HG02938 (cell line): ENCODE results near the gene PPP1R1C.

ENCODE experiments used
- ATAC-seq: cut with Tn5 transposase; IDR thresholded peaks from one replicate; pipeline ENCODE4 v1.9.1; 2021; ENCODE audit warnings: mild to moderate bottlenecking, moderate library complexity; ENCODE audit not compliant: unreplicated experiment

Gene PPP1R1C

DNA sequence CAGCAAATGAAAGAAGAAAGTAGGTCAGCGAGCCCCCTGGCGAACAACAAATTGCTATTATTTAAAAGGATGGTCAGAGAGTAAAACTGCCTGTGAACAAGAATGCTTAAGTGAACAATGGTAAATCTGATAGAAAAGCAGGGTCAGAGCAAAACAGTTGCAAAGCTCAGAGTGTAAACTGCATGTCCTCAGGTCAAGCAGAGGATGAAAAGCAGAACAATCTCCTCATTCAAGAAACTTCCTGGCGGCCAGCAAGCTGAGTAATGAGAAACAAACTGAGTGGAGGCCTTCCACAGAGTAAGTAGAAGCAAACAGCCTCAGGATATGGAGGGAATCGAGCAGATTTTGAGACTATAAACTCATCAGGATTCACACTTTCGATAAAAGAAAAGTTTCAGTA lies 117.9 kb downstream of the PPP1R1C start:
- ATAC-seq: no peak

DNA sequence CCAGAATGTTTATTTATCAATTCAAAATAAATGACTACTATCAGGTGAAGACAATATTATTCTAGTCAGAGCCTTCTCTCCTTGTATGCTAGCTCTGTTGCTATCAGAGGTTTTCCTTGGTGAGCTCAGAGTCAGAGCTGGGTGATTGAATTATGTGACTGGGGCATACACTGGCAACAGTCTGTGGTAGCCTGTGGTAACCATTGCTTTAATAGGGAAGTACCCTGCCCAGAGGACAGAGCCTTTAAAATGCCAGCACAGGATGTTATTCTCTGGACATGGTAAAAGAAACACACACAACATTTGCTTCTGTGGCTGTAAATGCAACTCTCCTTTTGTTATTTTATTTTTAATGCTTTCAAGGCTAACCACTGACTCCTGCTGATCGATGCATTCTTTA lies 124.7 kb downstream of the PPP1R1C start:
- no peak for ATAC-seq

DNA sequence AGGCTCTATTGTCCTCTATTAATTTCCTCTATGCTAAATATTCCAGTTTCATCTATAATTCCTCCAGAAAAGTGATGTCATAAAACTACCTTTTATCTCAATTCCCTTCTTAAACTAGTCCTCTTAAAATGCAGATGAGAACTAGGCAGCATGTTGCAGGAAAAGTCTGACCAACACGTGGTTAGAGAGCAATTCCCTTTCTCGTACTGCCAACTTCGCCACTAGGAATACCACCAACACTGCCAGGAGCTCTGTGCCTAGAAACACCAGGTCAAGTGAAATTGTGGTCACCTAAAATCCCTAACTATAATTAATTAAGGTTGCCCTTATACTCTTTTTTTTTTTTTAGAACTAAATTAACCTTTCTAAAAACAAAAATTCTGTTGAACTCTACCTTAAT lies 127.7 kb downstream of the PPP1R1C start:
- ATAC-seq: no peak

DNA sequence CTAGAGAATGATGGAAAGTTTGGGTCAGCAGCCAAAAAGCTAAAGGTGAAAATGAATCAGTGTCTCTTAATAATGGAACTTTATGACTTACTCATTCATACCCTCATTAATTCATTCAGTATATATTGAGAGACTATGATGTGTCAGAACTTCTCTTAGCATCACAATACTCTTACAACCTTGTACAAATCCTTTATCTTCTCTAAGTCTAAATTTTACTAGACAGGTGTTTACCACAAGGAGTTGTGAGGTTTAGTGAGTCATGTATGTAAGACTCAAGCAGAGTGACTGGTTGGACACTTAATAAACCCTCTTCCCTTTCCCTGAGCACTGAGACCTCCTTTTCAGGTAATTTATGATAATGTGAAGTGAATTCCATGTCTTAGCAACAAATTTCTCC lies 129.6 kb downstream of the PPP1R1C start:
- no peak for ATAC-seq

DNA sequence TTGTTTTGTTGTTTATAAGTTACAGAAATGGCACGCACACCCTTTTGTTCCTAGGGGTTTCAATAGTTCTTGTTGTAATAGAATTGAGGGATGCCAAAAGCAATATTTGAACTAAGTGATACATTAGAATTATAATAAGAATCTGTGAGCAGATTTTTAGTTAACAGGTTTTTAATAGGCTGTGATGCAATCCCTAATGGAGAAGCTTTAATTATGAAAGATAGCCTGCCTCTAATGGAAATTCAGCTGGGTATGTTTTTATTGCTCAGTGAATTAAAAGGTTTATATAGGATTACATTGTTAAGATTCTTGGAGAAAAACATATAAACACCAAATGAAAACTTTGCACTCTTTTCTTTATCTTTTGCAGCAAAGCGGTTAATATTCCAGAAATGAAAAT lies 131.1 kb downstream of the PPP1R1C start:
- ATAC-seq: no peak

DNA sequence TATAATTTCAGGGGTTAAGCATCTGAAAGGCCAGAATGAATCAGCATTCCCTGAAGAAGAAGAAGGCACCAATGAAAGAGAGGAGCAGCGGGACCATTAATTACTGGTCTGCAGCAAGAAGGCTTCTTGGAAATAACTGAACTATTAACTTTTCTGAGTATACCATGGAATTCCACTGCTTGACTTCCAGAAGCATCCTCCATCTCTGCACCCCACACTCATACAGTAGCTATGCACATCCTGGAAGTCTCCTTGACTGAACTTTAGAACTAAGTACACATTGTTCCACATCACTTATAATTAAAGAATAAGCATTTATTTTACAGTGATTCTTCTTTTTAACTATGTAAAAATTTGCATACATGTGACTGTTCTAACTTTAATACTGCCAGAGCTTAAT lies 131.5 kb downstream of the PPP1R1C start:
- no peak for ATAC-seq

DNA sequence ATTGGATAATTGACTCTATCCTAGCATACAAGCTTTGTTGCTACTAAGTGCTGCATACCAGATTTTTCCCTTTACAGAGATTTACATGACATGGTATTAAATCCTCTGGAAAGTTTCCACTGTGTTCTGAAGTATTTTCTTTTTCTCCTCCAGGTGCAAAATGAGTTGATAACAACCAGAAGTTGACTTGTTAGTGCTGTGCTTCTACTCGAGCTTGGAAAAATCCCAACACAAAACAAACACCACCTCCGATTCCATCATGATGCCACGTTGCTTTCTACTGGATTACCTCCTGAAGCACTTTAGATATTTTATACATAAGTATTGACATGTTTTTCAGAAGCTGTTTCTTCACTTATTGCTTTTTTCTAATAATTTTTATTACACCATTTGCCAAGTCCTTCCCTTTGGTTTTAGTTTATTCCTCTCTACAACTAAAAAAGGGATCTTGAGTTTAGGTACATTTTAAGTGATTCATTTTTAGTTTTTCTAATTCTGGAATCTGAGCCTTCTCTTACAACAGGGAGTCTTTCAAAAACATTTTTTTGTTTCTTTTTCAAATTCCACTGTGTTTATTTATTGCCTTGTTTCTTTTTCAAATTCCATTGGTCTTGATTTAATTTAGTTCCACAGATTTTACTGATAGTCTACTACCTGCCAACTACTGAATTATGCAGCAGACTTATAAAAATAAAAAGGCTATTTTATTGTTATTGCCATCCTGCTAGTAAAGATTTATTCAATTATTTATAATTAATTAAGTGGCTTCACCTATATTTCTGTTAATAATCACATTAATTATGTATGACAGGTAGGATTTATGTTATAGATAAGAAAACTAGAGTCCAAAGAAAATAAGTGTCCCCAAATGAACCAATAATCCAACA lies 143.4 kb downstream of the PPP1R1C start:
- no peak for ATAC-seq

DNA sequence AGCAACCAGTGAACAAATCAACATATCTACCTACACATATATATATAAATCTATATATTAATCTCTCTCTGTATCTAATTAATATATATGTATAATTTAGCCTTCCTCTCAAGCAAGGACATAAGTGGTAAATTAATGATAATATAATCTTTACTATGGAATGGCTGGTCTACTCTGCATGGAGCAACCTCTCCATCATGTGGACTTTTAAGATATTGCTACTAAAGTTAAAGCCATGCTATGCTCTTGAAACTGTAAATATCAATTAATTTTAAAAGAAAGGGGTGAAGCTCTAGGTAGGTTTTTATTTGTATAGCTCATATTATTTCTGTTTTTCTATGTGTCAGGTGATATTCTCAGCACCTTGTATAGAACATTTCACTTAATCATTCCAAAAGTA lies 147.0 kb downstream of the PPP1R1C start:
- no peak for ATAC-seq

DNA sequence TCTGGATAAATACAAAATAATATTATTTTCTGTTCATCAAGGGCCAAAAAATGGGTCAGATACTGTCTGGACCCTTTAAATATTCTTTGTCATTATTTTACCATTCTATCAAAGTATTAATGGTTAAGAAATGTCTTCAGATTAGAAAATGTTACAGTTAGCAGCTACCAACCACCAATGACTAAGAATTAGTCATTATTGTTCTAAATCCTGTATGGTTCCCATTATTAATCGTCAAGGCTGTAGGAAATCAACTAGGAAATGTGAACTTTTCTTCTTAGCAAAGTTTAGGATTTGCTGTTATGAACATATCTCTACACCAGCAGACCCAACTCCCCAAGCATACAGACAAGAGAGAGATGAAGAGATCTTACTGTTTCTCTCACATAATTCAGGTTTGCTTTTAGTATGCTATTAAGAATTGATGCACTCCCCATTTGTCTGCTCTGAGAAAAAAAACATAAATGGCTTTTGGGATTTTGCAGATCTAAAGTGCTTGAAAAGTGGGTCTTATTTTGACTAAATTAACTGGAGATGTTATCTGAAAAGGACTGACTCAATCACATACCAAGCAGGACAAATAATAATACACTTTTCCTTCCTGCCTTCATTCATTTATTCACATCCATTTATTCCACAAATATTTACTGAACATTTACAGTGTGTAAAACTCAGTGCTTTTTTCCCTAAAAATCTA lies 147.7 kb downstream of the PPP1R1C start:
- no peak for ATAC-seq

DNA sequence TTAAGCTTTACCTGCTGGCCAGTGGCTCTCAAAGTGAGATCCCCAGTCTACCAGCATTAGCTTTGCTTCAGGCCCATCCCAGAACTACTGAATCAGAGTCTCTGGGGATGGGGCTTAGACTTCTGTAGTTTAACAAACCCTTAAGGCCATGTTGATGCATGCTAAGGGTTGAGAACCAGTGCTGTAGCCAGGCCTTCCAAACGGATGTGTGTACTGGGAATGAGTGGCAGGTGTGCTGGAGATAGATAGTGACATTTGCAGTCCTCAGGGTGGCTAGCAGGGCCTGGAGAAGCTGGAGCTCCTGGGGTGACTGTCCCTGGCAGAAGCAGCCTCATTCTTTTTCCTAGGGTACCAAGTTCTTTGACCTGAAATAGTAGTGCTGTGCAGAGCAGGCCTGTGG lies 148.5 kb downstream of the PPP1R1C start:
- ATAC-seq: no peak

DNA sequence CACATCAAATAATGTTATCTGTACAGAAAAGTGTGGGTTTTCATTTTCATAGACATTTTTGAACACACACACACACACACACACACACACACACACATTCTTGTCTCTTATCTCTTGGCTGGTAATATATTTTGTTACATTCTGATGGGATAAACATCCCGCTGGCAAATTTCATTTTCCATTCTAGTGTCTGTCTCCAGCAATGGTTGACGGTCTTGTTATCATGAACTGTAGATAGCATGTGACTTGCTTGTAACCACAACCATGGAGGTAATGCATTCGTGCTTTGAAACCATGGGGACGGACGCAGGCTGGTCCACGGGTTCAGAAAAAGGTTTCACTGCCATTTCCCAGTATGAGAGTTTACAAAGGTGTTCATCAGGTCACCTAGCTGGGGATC lies 156.4 kb downstream of the PPP1R1C start:
- no peak for ATAC-seq

DNA sequence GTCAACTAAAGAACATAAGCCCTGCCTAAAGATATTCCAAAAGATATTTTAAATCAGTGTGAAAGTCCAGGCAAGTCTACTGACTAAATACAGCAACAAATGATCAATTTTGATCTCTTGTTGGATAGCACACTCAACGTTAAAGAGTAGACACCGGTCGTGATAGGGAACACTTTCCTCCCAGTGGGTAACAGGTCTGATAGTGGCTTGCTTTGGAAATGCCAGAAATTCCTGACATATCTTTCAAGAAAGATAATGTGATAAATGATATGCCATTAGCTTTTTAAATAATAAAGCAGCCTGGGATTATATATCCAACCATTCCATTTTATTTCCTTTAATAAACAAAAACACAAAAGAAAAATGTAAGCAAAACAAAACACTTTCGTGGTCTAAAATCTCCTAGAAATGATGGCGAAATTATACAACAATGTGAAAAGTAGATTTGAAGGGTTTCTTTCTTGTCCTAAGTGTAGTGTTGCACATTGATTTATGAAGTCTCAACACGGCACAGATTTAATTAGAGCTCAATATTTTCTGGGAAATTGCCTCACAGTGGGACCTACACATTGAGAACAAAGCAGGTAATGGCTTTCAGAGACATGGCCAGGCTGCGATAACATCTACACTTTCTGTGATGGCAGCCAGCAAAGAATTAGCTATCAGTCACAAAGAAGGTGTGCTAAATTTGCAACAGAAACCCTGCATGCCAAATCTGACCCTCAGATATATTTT lies 158.6 kb downstream of the PPP1R1C start:
- no peak for ATAC-seq

DNA sequence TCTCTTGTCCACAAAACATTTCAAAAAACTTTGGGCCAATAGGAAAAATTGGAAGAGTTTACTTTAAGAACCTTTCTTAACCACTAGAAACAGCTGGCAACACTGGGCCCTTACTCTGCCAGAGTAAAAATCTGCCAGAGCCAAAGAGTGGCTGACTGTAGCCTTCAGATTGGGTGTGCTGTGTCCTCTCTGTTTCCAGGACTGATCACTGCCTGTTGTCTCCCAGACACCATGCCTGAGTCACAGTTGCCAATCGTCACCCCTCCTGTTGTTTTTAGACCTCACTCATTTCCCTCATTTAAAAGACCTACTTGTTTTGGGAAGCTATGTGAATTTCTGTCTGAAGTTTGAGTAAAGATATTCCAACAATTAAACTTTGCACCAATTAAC lies 159.1 kb downstream of the PPP1R1C start:
- ATAC-seq: no peak

DNA sequence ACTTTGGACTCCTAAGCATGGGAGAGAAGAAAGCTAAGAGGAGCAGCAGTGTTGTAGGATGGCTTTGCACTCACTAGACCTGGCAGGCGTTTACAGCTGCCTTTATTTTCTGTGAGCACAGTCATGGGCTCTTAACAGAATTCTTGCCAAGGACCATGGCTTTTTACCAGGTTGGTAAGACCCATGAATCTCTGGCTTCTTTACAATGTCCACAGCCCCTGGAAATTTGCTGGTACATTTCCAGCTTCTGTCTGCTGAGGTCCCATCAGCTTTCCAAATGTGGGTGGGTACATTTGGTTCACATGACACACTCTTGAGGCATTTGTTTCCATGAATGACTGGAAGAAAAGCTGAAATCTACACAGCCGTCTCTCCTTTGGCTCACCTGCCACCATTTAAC lies 162.7 kb downstream of the PPP1R1C start:
- no peak for ATAC-seq

DNA sequence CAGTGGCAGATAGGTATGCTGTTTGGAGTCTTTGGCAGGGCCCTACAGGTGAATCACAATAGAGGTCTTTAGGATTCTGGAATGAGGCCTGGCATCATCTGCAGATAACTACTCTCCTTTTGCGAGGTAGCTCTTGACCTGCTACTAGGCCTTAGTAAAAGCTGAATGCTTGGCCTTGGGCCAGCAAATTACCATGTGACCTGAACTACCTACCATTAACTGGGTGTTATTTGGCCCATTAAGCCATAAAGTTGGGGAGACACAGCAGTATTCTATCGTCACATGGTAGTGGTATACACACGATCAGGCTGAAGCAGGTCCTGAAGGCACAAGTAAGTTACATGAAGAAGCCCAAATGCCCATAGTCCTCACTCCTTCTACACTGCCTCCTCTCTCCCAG lies 178.2 kb downstream of the PPP1R1C start:
- no peak for ATAC-seq

DNA sequence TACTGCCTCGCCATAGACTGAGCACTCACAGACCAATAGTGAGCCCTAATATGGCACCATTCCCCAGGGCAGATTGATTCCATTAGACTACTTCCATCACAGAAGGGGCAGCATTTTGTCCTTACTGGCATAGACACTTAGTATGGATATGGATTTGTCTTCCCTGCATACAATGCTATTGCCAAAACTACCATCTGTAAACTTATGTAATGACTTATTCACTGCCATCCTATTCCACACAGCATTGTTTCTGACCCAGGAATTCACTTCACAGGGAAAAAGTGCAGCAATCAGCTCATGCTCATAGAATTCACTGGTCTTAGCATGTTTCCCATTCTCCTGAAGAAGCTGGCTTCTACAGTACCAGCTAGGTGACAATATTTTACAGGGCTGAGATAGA lies 179.0 kb downstream of the PPP1R1C start:
- ATAC-seq: no peak

DNA sequence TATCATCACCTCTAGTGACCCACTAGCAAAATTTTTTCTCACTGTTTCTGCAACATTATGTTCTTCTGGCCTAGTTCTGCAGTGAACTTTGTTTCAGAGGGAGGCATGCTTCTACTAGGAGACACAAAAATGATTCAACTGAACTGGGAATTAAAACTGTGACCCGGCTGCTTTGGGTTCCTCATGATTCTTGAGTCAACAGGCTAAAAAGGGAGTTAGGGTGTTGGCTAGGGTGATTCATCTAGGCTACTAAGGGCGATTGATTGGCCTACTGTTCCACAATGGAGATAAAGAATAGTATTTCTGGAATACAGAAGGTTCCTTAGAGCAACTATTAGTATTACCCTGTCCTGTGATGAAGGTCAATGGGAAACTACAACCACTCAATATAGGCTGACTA lies 179.5 kb downstream of the PPP1R1C start:
- no peak for ATAC-seq

DNA sequence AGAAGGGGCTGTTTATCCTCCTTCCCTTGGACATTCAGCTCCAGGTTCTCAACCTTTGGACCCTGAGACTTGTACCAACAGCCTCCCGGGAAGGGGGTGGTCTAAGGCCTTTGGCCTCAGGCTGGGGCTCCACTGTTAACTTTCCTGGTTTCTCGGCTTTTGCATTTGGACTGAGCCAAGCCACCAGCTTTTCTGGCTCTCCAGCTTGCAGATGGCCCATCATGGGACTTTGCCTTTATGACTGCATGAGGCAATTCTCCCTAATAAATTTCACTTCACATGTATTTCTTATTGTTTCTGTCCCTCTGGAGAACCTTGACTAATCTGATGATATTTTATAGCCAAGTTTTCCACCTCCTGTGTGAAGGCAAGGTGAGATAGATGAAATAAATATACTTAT lies 180.8 kb downstream of the PPP1R1C start:
- no peak for ATAC-seq

DNA sequence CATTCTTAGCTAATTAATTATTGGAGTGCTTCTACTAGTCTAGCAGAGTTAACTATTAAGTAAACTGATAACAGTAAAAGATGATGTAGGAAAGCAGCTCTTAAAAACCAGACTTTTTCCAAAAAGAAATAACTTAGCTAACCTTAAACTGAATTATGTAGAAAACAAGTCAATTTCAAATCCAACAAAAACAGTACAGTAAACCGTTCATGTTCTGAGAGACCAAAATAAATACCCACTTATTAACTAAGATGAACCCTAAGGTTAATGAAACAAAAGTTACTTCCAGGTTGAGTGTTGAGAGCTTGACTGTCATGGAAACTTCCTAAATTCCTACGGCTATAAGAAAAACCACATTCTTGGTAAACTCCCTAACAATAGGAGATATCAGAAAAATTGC lies 181.2 kb downstream of the PPP1R1C start:
- no peak for ATAC-seq
